Activated naive CD4-positive, alpha-beta T cell (primary cell): Measurements from ENCODE around the gene RFX1.

ENCODE experiments used
- DNase-seq, 4 experiments: peaks; one replicate each; lab custom pipeline; 2025; lab: John Stamatoyannopoulos, UW

The RFX1 gene

GRCh38 chr19:13996928-13997630 is 9.0 kb downstream of the RFX1 start:
- DNase-seq = no peak

DNA sequence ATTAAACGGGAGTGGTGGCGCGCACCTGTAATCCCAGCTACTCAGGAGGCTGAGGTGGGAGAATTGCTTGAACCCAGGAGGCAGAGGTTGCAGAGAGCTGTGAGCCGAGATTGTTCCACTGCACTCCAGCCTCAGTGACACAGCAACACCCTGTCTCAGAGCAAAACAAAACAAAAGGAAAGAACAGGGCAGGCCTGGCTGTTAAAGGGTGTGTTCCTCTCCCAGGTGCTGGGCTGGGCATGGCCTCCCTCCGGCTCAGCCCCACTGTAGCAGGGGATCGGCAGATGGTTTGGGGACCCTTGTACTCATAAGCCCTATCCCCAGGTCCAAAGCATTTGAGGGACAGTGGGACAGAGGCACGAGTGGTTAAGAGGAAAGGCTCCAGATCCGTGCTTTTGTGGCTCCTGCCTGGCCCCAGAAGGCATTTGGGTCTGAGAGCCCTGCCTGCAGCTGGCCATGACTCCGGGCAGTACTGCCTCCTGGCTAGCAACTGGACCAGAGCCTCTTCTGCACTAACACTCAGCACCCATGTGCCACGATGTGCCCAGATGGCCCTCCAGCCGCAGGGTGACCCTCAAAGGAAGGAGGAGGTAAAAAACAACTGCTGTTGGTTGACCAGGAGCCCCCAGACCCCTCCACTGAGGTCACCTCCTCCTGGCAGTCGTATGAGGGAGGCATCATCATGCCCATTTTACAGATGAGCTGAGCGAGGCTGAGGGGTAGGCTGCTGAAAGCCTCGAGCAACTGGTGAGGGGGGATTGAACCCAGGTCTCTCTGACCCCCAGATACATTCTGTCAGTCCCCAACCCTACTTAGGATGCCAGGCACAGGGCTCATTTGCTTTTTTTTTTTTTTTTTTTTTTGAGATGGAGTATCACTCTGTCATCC is 10.0 kb downstream of the RFX1 start:
- DNase-seq = no peak

DNA sequence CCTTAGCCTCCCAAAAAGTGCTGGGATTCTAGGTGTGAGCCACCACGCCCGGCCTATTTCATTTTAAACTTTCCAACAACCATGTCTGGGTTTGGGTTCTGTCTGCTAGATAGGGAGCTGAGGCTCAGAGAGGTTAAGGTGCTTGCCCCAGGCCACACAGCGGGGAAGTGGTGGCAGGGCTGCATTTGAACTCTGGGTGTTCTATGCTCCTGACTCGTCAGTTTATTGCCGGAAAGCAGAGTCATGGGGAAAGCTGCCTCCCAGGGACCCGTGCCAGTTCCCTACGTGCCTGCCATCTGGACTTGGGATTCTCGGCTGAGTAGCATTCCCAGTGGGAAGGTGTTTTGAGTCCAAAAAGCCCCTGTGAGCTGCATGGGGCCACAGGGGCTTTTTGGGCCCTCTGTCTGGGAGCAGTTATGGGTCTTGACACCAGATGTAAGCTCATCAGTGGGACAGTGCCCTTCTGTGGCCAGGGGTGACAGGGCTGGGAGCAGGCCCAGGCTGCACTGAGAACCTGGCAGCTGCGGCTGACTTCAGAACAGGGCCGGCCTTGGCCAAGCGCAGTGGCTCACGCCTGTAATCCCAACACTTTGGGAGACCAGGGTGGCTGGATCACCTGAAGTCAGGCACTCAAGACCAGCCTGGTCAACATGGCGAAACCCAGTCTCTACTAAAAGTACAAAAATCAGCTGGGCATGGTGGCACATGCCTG is 10.9 kb downstream of the RFX1 start:
- DNase-seq = no peak

DNA sequence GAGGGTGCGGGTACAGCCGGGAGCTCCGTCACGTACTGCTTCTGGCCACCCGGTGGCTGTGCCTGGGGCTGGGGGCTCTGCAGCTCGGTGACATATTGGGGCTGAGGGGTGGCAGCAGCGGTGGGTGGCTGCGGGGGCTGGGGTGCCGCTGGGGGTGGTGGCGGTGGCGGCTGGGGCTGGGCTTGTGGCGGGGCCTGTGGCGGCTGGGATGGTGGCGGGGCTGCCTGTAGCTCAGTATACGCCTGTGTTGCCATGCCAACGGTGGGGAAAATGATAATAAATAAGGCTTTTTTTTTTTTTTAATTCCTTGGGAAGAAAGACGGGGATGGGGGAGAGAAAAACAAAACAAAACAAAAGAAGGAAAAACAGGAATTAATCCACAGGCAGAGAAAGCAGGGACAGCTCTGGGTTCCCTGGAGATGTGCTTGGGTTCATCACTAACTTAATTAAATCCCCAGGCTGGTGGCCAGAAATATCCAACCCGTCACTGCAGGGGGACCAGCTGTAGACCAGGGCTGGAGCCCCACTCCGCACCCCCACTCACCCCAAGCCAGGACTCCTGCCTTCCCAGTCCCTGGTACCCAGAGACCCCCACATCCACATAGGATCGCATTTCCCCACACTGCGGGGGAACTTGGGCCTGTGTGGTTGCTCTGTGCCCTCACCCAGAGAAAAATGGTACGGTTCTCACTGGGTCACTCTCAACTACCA is 12.4 kb downstream of the RFX1 start:
- DNase-seq = no peak

DNA sequence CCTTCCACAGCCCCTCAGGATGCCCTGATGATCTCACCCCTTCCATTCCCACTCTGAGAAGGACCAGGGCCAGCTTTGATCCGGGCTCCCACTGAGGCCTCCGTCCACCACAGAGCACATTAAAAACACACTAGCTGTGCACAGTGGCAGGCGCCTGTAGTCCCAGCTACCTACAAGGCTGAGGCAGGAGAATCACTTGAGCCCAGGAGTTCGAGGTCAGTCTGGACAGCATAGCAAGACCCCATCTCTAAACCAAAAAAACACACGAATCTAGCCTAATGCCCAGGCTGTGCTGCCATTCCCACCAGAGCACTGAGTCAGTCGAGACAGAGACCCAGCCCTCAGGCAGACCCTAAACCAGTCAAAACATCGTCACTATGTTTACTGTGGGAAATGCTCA is 14.1 kb downstream of the RFX1 start:
- no peak for DNase-seq

DNA sequence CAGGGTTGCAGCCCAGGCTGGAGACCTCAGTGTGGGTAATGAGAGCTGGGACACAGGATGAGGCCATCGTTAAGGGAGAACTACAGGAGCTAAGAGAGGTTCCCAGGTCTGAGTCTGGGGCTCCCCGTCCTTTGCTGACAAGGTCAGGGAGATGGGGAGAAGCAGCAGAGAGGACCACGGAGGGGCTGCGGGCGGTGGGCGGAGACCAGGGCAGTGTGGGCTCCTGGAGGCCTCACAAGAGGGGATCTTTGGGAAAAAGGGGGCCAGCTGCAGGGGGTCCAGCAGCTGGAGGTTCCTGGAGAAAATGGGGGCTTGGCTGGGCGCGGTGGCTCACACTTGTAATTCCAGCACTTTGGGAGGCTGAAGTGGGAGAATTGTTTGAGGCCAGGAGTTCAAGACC is 16.0 kb downstream of the RFX1 start:
- DNase-seq = no peak

- DNase-seq = no peak
Measured at GRCh38 chr19:13989487-13989886, 16.6 kb downstream of the RFX1 start.

GRCh38 chr19:13987101-13987890 is 18.8 kb downstream of the RFX1 start:
- no peak for DNase-seq

DNA sequence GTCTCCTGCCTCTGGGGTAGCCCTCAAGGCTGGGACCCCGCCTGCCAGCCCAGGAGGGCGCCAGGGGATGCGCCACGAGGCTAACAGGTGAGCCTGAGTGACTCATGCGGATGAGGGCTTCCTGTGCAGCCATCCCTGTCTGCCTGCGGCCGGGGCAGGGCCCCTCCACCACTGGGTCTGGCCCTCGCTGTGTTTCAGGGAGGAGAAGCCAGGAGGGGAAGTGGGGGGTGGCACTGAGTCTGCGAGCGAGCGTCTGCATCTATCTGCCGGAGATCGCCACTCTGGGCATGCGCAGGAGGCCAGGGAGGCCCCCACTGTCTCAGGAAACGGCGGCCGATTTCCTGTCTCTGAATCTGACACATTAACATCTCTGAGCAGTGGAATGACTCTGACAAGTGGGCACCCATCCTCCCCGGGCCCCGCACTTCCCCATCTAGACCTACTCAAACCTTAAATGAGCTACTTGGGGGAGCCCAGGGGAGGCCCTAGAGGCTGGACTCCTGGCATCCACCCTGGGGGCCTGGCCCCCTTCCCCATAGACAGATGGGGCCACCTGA is 19.7 kb downstream of the RFX1 start:
- DNase-seq = peak; percentile 88 to 98 (median 96)

DNA sequence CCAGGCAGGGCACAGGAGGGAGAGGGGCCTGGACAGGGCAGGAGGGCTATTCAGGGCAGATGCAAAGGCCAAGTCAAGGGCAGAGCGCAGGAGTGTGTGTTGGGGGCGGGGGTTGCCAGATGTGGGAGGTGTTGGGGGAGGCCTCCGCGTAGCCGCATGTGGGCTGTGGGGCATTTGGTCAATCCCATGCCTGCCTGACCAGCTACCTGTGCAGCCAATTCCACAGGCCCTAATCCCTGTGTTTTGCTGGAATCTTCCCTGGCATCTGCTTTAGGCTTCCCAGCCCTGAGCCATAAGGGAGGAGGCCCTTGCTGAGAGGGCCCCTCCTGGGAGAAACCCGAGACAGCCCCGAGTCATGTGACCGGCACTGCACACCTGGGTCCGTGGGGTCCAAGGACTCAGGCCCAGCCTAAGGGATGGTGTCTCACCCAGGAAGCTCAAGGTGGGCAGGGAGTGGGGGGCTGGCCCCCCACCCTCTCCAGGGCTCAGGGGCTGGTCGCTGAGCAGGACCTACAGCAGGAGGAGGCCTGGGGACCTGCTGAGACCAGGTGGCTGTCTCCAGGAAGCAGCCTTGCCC is 20.3 kb downstream of the RFX1 start:
- no peak for DNase-seq

DNA sequence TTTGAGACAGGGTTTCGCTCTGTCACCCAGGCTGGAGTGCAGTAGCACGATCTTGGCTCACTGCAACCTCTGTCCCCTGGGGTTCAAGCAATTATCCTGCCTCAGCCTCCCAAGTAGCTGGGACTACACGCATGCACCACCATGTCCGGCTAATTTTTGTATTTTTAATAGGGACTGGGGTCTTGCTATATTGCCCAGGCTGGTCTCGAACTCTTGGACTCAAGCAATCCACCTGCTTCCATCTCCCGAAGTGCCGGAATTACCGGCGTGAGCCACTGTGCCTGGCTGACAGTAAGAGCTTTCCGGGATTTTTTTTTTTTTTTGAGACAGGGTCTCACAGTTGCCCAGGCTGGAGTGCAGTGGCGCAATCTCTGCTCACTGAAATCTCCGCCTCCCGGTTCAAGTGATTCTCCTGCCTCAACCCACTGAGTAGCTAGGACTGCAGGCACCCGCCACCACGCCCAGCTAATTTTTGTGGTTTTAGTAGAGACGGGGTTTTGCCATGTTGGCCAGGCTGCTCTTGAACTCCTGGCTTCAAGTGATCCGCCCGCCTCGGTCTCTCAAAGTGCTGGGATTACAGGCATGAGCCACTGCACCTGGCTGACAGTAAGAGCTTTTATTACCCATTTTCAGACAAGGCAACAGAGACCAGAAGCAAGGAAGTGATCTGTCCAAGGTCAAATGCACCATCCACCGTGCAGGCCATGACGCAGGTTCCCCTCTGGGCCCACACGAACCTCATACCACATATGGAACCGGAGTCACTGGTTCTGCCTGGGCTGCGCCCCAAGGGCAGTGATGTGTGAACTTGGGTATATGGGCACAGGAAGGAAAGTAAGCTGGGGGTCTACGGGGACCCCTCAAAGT is 21.0 kb downstream of the RFX1 start:
- DNase-seq = no peak

- DNase-seq = no peak
Measured at GRCh38 chr19:13984186-13984585, 21.9 kb downstream of the RFX1 start.

GRCh38 chr19:13983213-13983889 is 22.8 kb downstream of the RFX1 start:
- DNase-seq = peak in 2 of 4 experiments; percentile 21 to 37

DNA sequence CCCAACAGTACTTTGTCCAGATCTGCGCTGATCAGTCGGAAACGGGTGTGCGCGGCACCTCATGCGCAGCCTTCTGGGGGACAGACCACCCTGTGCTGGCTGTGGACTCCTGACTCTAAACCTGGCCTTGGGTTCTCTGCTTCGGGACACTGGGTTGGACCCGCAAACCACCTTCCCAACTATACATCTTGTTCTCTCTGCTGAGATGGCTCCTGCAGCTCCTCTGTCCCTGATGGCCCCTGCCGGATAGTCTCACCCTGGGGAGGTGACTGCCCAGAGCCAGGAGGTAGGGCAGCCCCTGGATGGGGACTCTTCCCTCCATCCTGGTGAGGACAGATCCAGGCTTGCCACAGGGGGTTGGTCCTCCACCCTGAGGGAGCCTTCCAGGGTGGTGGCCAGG is 23.3 kb downstream of the RFX1 start:
- DNase-seq = no peak

DNA sequence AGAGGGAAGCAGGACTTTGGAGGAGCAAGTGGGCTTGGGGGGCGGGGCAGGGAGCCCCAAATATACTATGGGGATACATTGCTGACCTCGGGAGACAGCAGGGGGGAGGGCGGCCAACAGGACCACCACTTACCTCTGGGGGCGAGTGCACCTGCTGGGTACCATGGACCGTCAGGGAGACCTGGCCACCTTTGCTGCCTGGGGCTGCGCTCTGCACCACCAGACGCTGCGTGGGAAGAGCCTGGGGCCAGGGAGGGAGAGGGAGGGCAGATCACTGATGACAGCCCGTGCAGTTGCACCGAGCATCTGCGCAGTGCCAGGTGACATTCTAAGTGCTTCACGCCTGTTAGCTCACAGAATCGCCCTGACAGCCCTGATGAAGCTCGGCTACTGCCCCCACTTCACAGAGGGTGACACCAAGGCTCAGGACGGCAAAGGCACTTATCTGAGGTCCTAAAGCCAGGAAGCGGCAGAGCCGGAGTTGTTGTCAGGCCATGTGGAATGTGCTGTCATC is 24.1 kb downstream of the RFX1 start:
- no peak for DNase-seq

GRCh38 chr19:13981467-13981866 is 24.7 kb downstream of the RFX1 start:
- DNase-seq = no peak

GRCh38 chr19:13981021-13981420 is 25.1 kb downstream of the RFX1 start:
- DNase-seq = no peak

- DNase-seq = no peak
Measured at GRCh38 chr19:13980340-13980739, 25.8 kb downstream of the RFX1 start.

GRCh38 chr19:13979686-13980085 is 26.4 kb downstream of the RFX1 start:
- no peak for DNase-seq
